Endothelial cell of umbilical vein (primary cell): ENCODE measurements around the gene ZNF106.

Experiments used
- CTCF ChIP-seq, 2 donors: IDR thresholded peaks; 1 replicate in 1 of 2; 2 replicates in 1 of 2; pipeline ENCODE4 v1.5.1; 2011; ENCODE audit warnings: low read length in 2 of 2, mild to moderate bottlenecking in 2 of 2, moderate library complexity in 2 of 2, control low read depth in 1 of 2, inconsistent platforms in 1 of 2, low read depth in 1 of 2; ENCODE audit not compliant: insufficient read depth in 1 of 2; ENCODE audit errors: extremely low read depth in 1 of 2
- EZH2 ChIP-seq: IDR thresholded peaks from 2 replicates; pipeline ENCODE4 v1.6.1; 2012; ENCODE audit warnings: borderline replicate concordance, low read depth, mild to moderate bottlenecking, moderate library complexity, low read length, inconsistent platforms; ENCODE audit not compliant: severe bottlenecking
- GATA2 ChIP-seq: IDR thresholded peaks from 2 replicates; pipeline ENCODE4 v1.7.0; 2011; ENCODE audit warnings: low read depth, mild to moderate bottlenecking, moderate library complexity, mixed read lengths, low read length; ENCODE audit not compliant: insufficient read length, insufficient read depth
- JUN ChIP-seq: IDR thresholded peaks from 2 replicates; pipeline ENCODE4 v1.6.1; 2011; ENCODE audit warnings: borderline replicate concordance, low read depth; ENCODE audit not compliant: insufficient read length, insufficient read depth
- MAX ChIP-seq: IDR thresholded peaks from 2 replicates; pipeline ENCODE4 v1.6.1; 2011; ENCODE audit not compliant: insufficient read depth, insufficient read length
- POLR2A ChIP-seq: IDR thresholded peaks from 2 replicates; pipeline ENCODE4 v1.6.1; 2012; ENCODE audit warnings: low read depth, mild to moderate bottlenecking, control low read depth, low read length
- POLR2AphosphoS5 ChIP-seq: IDR thresholded peaks from 2 replicates; pipeline ENCODE4 v1.6.1; 2012; ENCODE audit warnings: low read depth, mild to moderate bottlenecking, control low read depth, low read length, moderate library complexity; ENCODE audit not compliant: insufficient read depth

- TF ChIP-seq POLR2AphosphoS5: no peak
- no peak for TF ChIP-seq CTCF (IDR thresholded peaks at IDR 0.05; ENCODE audit: extremely low read depth in 1 of 2, insufficient read depth in 1 of 2, low read depth in 1 of 2, low read length in 2 of 2)
- TF ChIP-seq MAX: no peak
- TF ChIP-seq POLR2A: no peak
- no peak for TF ChIP-seq EZH2
- no peak for TF ChIP-seq JUN
- TF ChIP-seq GATA2: no peak
Measured at GRCh38 chr15:42533246-42533645, 42.3 kb upstream of the ZNF106 start.
